Measurements from ENCODE around the gene GRID1. TPM values are rescaled to one million over a fixed set of nuclear protein-coding genes. Genes with fewer than 3 reads are reported as not detected.

GRID1 gene
- total RNA-seq, 4 donors from 2014 or later, result 0.40 to 1.9 (median 1.00) TPM

- no peaks in the 10 kb centered on the region for H3K4me1 ChIP-seq
- WGBS, 2 donors (ENCODE audit: low coverage in 1 of 2), result 77 to 82% methylated on average over 3 to 6 of the region's 6 CpGs
- no peaks in the 10 kb centered on the region for H3K9me3 ChIP-seq
- DNase-seq, result no peak
- no peaks in the 10 kb centered on the region for H3K27me3 ChIP-seq
- in situ Hi-C loops (cut with MboI; ENCODE audit: low pct_ligation_motif_present in 1 of 4, low pct_unique_long_range_greater_than_20kb in 1 of 4, low sequenced_read_pairs in 3 of 4) (no loop called here), intact Hi-C loops (cut with DNase I; ENCODE audit: low total_unique reads) (no loop called here)
- no peak overlapping the region for H3K4me3 ChIP-seq
- H3K27ac ChIP-seq, result no peak overlapping the region
- H3K36me3 ChIP-seq, result no peaks in the 10 kb centered on the region
- TF ChIP-seq EP300 (IDR thresholded peaks at IDR 0.05; ENCODE audit: low read depth) (no peak), POLR2AphosphoS5 (IDR thresholded peaks at IDR 0.05) (no peak), CTCF (IDR thresholded peaks at IDR 0.05) (no peak), POLR2A (IDR thresholded peaks at IDR 0.05) (no peak)
Observed at GRCh38 chr10:85666987-85667386, 699.6 kb downstream of the GRID1 start.

GRCh38 chr10:85666102-85666501 lies 700.5 kb downstream of the GRID1 start:
- DNase-seq, result no peak
- no peak overlapping the region for H3K27ac ChIP-seq
- in situ Hi-C loops (cut with MboI; ENCODE audit: low pct_ligation_motif_present in 1 of 4, low pct_unique_long_range_greater_than_20kb in 1 of 4, low sequenced_read_pairs in 3 of 4), result no loop called here
- no peaks in the 10 kb centered on the region for H3K36me3 ChIP-seq
- no peak overlapping the region for H3K4me3 ChIP-seq
- no peaks in the 10 kb centered on the region for H3K27me3 ChIP-seq
- intact Hi-C loops (cut with DNase I; ENCODE audit: low total_unique reads), result no loop called here
- no peaks in the 10 kb centered on the region for H3K4me1 ChIP-seq
- no peaks in the 10 kb centered on the region for H3K9me3 ChIP-seq
- TF ChIP-seq EP300 (IDR thresholded peaks at IDR 0.05; ENCODE audit: low read depth) (no peak), POLR2AphosphoS5 (IDR thresholded peaks at IDR 0.05) (no peak), CTCF (IDR thresholded peaks at IDR 0.05) (no peak), POLR2A (IDR thresholded peaks at IDR 0.05) (no peak)
- WGBS, 2 donors (ENCODE audit: low coverage in 1 of 2), result 33 to 69% methylated on average over 1 to 2 of the region's 2 CpGs

- Histone ChIP-seq H3K27me3 (no peaks in the 10 kb centered on the region), H3K36me3 (no peaks in the 10 kb centered on the region), H3K4me3 (no peak overlapping the region), H3K9me3 (no peaks in the 10 kb centered on the region), H3K27ac (no peak overlapping the region), H3K4me1 (no peaks in the 10 kb centered on the region)
- DNase-seq, result no peak
- intact Hi-C loops (cut with DNase I; ENCODE audit: low total_unique reads) (no loop called here), in situ Hi-C loops (cut with MboI; ENCODE audit: low pct_ligation_motif_present in 1 of 4, low pct_unique_long_range_greater_than_20kb in 1 of 4, low sequenced_read_pairs in 3 of 4) (no loop called here)
- TF ChIP-seq CTCF (IDR thresholded peaks at IDR 0.05) (no peak), POLR2A (IDR thresholded peaks at IDR 0.05) (no peak), POLR2AphosphoS5 (IDR thresholded peaks at IDR 0.05) (no peak), EP300 (IDR thresholded peaks at IDR 0.05; ENCODE audit: low read depth) (no peak)
- WGBS, 2 donors (ENCODE audit: low coverage in 1 of 2), result 59 to 90% methylated on average over 6 of the region's 6 CpGs
Observed at GRCh38 chr10:85665681-85666080, 700.9 kb downstream of the GRID1 start.

- H3K4me1 ChIP-seq, result no peaks in the 10 kb centered on the region
- in situ Hi-C loops (cut with MboI; ENCODE audit: low pct_ligation_motif_present in 1 of 4, low pct_unique_long_range_greater_than_20kb in 1 of 4, low sequenced_read_pairs in 3 of 4), result no loop called here
- TF ChIP-seq CTCF (IDR thresholded peaks at IDR 0.05) (no peak), EP300 (IDR thresholded peaks at IDR 0.05; ENCODE audit: low read depth) (no peak), POLR2AphosphoS5 (IDR thresholded peaks at IDR 0.05) (no peak), POLR2A (IDR thresholded peaks at IDR 0.05) (no peak)
- H3K27ac ChIP-seq, result no peak overlapping the region
- intact Hi-C loops (cut with DNase I; ENCODE audit: low total_unique reads), result no loop called here
- no peak overlapping the region for H3K4me3 ChIP-seq
- 56 to 64% methylated on average over 1 of the region's 1 CpG for WGBS, 2 donors (ENCODE audit: low coverage in 1 of 2)
- no peaks in the 10 kb centered on the region for H3K9me3 ChIP-seq
- DNase-seq, result no peak
- no peaks in the 10 kb centered on the region for H3K36me3 ChIP-seq
- H3K27me3 ChIP-seq, result no peaks in the 10 kb centered on the region
Observed at GRCh38 chr10:85665078-85665477, 701.5 kb downstream of the GRID1 start.
